Stimulated activated CD8-positive, alpha-beta memory T cell treated with anti-CD3 and anti-CD28 coated beads, Interleukin-12 subunit alpha, Interleukin-12 subunit beta, amount 100 ng/mL, for 24 hours (primary cell): ENCODE data around the gene PHTF1.
"Not testable (repeated sequence)": the region's sequence is repeated elsewhere in the genome, so short reads cannot be mapped to it uniquely, and the experiment has no call there.

Experiments
- DNase-seq: peaks from one replicate; pipeline ENCODE4 v3.0.0-alpha.2; 2020; ENCODE audit errors: extremely low read depth

Gene PHTF1

DNA sequence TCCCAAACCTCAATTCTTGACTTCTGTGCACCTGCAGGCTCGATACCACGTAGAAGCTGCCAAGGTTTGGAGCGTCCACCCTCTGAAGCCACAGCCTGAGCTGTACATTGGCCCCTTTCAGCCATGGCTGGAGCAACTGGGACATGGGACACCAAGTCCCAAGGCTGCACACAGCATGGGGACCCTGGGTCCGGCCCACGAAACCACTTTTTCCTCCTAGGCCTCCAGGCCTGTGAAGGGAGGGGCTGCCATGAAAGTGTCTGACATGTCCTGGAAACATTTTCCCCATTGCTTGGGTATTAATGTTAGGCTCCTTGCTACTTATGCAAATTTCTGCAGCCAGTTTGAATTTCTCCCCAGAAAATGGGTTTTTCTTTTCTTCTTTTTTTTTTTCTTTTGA, 40.7 kb downstream of the PHTF1 start:
- DNase-seq = not testable (repeated sequence)

DNA sequence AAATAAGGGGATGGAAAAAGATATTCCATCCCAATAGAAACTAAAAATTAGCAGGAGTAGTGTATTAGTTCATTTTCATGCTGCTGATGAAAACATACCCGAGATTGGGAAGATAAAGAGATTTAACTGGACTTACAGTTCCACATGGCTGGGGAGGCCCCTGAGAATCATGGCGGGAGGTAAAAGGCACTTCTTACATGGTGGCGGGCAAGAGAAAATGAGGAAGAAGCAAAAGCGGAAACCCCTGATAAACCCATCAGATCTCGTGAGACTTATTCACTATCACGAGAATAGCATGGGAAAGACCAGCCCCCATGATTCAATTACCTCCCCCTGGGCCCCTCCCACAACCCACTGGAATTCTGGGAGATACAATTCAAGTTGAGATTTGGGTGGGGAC, 41.8 kb downstream of the PHTF1 start:
- not testable (repeated sequence) for DNase-seq

DNA sequence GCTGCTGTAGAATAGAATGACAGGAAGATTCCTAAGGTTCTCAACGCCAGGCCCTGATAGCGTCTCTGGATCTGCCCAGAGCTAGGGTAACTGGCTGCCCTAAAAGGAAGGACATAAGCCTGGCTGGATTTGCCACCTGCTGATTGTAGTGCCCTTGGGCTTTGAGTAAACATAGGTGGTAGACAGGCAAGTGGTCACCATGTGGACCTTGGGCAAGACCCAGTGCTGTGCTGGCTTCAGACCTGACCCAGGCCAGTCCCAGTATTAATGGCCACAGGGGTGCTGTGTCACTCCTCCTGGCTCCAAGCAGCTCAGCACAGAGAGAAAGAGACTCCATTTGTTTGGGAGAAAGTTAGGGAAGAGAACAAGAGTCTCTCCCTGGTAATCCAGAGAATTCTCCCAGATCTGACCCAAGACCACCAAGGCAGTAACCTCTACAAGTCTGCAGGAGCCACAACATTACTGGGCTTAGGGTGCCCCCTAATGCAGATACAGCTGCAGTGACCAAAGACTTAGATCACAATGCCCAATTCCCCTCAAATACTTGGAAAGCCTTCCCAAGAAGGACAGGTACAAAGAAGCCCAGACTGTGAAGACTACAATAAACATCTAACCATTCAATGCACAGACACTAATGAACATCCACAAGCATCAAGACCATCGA, 44.5 kb downstream of the PHTF1 start:
- DNase-seq = no peak

DNA sequence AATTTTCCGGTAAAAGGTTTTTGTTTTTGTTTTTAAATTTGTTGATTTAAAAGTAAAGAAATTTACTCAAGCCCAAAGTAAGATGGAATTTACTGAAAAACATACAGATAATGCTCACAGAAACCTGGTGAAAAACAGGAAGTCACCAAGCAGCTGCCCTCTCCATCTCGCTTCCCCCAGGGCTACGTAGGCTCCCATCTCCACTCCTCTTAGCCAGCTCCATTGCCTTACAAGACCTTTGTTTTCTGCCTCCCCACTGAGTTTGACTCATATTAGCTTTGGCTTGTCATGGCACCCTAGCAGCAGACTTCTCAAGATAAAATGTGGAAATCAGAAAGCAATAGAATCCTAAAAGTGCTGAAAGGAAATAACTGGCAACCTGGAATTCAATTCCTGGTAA, 57.9 kb downstream of the PHTF1 start:
- DNase-seq = no peak

DNA sequence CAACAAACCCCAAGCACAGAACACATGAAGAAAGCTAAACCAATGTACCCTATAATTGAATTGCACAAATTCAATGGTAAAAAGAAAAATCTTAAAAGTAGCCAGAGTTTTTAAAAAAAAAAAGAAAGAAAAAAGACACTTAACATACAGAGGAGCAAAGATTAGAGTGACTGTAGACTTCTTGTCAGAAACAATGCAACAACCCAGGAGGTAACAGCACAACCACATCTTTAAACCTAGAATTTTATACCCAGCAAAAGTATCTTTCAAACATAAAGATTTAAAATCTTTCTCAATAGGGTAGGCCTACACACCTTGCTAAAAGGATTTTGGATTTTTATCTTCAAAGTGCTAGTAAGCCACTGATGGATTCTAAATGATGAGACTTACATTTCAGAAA, 64.4 kb downstream of the PHTF1 start:
- no peak for DNase-seq

DNA sequence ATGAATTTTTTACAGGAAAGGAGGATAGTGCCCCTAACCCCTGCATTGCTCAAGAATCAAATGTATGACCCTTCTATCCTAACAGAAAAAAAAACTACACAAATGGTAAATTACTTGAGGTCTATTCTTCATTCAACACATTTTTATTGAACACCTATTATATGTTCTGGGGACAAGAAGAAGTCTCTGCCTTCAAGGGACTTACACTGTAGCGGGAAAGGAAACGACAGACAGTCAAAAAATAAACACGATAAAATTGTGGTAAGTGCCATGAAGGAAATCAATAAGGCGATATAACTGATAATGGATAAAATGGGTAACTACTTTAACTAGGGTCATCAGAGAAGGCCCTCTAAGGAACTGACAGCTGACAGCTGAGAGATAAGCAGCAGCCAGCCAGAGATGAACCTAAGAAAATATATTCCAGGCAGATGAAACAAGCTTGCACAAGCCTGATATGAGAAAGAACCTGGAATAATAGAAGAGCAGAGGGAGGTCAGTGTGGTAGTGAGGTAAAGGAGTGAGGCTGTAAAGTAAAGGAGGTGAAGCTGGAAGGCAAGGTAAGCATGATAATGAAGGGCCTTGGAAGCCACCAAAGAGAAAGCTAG, 66.4 kb downstream of the PHTF1 start:
- no peak for DNase-seq

DNA sequence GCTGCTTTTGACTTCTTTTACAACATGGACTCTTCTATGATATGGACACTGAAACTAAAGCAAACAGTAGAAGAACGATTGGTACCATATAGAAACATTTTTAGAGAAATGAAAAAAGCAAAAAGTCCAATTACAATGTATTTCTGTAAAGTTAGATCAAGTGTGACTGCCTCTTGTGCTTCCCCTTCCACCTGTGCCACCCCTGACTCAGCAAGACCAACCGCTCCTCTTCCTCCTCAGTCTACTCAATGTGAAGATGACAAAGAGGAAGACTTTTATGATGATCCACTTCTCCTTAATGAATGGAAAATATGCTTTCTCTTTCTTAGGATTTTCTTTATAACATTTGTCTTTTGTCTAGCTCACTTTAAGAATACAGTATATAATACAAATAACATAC, 66.9 kb downstream of the PHTF1 start:
- no peak for DNase-seq

DNA sequence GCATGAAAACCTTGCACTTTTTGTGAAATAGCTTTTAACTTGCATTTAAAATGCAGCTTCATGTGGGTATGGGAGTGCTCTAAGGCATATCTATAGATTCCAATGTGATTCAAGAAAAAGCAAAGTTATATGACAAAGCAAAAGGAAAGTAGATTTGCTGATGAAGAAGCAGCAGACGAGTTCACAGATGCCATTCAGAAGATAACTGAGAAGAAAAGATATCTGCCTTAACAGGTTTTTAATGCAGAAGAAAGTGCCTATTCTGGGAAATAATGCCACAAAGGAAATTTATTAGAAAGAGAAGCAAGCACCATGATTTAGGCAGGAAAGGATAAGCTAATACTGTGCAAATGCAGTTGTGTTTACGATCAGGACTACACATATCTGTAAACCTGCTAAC, 68.1 kb downstream of the PHTF1 start:
- no peak for DNase-seq

DNA sequence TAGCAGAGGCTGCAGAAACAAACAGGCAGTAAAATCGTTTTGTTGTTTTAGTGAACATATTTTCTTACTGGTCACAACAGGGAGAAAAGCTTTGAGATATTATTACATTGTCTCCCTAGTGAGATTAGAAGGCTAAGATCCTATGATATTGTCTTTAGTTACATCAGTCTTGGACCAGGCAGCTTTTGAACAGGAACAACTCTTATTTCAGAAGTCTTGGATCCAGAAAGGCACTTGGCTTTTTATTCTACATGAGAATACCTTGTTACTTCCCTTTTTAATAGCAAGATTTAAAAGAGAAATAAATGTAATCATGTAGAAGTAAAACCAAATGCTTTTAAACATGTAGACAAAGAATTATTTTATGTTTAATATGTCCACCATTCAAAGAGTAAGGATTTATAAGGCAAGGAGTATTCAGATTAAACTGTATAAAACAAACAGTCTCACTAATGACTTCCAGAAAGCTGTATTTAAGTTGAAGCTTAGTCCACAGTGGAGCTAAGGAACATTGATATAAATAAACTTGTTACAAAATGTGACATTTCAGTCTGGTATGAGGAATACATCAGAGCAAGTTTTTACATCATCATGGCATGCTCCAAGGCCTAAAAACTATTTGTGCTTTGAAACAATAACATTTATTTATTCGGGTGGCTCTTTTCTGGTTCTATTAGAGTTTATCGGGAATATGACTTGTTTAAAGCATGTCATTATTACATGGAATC, 72.2 kb downstream of the PHTF1 start:
- no peak for DNase-seq

DNA sequence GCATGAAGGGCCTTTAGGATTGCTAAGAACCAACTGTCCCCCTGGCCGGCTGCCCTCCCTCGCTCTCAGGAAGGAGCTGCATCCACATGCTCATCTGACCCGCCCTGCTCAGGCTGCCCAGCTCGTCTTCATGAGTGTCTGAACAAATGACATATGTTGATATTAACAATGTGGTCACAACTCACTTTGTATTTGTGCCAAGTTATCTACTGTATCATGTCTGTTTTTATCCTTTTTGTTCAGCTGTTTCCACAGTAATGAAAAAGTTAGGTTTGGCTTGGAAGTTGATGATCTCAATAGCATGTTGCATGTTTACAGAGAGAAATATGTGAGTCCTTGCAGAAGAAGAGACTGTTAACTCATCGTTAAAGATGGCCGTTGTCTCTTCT, 75.1 kb downstream of the PHTF1 start:
- no peak for DNase-seq

DNA sequence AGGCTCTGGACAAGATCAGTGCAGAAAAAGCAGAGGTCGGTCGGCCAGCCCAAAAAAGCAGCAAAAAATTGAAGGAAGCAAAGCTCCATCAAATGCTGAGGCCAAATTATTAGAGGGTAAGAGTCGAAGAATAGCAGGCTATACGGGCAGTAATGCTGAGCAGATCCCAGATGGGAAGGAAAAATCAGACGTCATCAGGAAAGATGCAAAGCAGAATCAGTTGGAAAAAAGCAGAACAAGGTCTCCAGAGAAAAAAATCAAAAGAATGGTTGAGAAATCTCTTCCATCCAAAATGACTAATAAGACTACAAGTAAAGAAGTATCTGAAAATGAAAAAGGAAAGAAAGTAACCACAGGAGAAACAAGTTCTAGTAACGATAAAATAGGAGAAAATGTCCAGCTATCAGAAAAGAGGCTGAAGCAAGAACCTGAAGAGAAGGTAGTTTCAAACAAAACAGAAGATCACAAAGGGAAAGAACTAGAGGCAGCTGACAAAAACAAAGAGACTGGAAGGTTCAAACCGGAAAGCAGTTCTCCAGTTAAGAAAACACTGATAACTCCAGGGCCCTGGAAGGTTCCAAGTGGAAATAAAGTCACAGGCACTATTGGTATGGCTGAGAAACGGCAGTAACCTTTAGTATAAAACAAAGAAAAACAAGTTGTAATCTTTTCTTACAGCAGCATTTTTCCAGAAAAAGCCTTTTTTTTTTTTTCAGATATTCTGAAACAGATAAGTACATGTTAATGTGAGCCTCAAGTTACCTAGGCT, 75.7 kb downstream of the PHTF1 start:
- no peak for DNase-seq

DNA sequence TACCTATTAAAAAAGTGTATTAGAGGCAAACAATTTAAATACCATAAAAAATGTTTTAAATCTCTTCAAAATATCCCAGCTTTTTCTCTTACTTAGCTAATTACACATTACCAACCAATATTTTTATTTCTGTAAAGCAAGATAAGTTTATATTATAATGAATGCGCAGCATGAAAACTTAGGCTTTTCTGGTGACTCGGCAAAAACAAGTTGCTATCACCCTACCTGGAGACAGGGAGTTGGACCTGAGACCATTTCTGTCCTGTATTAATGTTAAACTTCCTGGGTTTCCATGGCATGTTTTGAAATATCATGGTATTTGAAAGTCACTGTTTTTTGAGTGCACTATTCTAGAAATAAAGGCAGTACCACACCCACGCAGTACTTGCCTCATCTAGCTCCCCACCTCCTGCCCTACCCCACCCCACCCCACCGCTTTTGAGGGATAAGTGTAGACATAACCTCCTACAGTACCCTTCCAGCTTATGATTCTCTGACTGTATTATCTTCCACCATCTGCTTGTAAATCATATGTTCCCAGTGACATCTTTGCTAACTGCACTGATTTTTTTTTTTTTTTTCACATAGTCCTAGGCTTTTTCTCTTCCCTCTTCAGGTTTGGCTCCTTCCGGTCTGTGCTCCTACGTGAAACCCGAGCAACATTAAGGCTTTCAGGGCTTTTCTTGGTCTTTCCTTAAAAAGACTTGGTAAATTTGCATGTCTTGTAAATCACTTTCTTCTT, 77.5 kb downstream of the PHTF1 start:
- no peak for DNase-seq

DNA sequence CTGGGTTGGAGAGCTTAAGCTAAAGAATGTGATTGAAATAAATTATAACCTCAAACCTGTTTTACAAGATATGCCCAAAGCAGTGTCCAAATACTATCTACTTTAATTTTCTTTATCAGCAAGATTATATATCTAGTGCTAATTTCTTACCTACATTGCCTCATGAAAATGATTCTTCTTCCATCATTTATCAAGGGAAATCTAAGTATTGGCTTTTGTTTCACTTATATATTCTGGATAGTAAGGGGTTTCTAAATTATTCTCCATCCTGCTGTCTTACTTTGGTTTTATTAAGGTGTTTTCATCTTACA, 81.2 kb downstream of the PHTF1 start:
- no peak for DNase-seq

DNA sequence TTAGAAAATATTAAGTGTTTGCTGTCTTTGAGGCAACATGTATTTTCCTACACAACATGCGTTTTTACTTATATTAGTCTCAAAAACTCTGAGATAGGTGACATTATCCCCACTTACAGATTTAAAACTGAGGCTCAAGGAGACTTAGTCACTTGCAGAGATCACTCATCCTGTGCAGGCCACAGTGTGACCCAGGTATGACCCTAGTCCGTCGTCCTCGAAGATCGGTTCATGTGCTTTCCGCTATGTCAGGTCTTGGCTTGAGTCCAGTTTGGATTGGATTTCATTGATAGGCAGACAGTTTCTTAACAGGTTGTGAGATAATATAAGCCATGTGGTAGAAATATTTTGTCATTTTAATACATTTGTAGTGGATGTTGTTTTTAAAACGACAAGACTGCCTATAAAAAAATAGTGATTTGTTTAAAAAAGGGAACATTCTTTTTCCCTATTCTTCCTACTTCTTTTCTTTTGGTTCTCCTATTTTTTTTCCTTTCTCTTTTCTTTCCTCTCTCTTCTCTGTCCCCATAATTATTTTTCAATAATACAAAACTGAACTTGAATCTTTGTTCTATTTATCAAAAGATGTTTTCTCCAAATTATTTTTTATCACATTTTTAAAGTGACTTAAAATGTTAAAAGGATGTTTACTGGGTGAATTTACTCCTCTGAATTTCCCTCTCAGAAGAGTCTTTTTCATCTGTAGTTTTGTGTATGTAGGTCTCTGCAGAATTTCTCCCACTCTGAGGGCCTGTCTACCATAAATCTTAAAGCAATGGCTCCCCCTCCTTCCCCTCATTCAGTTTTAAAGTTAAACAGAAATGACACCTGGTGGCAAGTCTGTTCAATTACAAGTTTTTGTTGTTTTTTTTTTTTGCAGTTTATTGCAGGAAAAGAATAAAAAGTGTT, 81.8 kb downstream of the PHTF1 start:
- DNase-seq = no peak

DNA sequence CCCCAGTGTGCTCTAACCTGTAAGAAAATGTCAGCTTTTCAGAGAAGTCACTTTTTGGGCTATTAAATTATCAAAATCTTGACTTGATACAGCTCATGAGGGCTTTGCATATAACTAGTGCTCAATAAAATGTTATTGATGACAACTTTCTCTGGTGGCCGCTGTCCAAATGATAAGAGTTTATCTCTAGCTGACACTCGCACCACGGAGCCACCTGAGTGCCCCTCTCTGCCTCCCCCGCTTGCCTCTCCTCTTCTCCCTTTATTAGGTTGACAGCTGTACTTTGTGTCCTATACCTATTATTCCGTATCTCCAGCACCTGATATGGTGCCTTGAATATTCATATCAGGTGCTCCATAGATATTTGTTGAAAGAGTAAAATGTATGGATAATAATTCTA, 82.8 kb downstream of the PHTF1 start:
- DNase-seq = no peak

DNA sequence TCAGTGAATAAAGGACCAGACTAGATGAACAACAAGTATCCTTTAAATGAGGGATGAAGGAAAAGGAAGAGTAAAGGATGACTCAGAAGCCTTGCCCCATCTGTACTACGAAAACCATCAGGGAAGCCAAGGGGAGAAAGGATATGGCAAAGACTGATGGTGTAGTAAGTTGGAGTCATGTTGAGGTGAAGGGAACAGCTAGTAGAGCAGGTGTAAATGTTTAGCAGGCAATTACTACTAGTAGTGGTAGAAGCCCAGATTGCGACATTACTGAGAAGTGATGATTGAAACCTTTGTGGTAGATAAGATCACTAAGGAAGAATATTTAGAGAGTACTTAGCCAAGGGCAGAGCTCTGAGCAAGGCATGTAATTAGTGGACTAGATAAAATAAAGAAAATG, 84.0 kb downstream of the PHTF1 start:
- no peak for DNase-seq

DNA sequence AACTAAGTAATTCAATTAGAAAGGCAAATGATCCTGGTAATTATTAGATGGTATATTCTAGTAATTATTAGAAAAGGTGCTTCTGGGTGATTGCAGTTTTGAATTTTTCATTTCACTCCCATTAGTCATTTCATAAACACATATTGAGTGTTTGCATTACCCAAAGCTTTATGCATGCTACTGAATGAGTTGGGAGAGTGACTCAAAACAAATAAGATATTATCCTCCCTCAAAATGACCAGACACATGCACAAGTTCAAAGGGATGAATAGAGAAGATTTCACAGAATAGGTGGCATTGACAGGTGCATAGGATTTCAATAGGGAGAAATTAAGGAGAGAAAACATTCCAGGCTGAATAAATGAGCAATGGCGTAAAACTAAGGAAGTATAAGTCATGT, 84.7 kb downstream of the PHTF1 start:
- DNase-seq = no peak

DNA sequence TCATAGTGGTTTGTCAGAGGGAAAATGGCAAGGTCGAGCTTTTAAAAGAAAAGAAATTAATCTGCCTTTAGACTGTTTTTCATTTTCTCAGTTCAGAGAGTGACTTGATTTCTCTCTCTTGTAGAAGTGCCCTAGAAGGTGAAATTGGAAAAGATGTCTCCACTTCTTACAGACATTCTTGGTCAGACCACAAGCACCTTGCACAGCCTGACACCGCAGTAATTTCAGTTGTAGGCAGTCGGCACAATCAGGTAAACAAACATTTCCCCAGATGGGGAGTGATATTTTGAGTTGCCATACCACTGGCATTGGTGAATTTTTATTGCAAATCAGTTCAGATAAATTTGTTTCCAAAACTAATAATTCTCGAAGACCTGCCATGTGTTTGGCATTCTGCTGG, 86.8 kb downstream of the PHTF1 start:
- DNase-seq = no peak

DNA sequence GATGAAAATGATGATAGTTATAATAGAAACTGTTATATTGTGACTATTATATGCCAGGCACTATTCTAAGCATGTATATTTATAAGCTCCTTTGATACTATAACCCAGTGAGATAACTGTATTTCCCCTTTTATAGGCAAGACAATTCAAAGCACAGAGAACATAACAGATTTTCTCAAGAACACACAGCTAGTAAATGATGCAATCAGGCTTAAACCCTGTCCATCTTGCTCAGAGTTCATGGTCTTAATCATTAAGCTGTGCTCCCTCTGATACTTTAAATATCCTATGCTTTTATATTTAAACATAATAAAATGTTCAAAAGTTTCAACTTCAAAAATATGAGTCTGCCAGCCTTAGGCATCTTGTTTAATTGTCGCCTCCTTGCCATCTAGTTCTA, 88.6 kb downstream of the PHTF1 start:
- DNase-seq = no peak

DNA sequence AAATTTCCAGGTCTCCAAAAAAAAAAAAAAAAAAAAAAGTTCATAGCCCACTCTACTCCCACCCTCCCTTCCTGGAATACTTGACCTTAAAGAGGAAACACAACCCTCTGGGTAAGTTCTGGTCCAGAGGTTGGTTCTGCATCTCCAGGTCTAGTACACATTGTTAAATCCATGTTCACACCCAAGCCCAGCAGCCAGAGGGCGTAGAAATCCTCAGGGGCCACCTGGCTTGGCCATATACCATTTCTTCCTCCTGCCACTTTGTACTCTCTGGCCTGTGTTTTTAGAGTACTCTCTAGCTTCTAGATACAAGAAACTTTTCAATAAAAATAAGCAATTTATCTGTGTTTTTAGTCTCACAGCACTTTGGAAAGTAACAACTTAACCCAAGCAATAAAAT, 89.3 kb downstream of the PHTF1 start:
- DNase-seq = no peak

DNA sequence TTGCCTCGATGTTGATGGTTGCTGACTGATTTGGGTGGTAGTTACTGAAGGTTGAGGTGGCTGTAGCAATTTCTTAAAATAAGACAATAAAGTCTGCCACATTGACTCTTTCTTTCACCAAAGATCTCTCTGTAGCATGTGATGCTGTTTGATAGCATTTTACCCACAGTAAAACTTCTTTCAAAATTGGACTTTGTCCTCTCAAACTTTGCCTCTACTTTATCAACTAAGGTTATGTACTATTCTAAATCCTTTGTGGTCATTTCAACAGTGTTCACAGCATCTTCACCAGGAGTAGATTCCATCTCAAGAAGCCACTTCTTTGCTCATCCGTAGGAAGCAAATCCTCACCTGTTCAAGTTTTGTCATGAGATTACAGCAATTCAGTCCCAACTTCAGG, 93.2 kb downstream of the PHTF1 start:
- no peak for DNase-seq
